Esophagus (tissue), 2 donors: ENCODE measurements around the gene ZBTB47. TPM values are rescaled to one million over a fixed set of nuclear protein-coding genes. Genes with fewer than 3 reads are reported as not detected.

ENCODE experiments used
- H3K27ac ChIP-seq, 2 donors: one replicate each; pipeline ENCODE4 v1.5.1; 2013; ENCODE audit warnings: low read depth in 2 of 2, mild to moderate bottlenecking in 2 of 2, inconsistent platforms in 1 of 2, low read length in 1 of 2, moderate library complexity in 1 of 2
- H3K27me3 ChIP-seq, 2 donors: one replicate each; pipeline ENCODE4 v1.6.1; 2013; ENCODE audit warnings: low read length in 2 of 2, control low read depth in 1 of 2, mild to moderate bottlenecking in 1 of 2; ENCODE audit not compliant: insufficient read depth in 2 of 2, control insufficient read depth in 1 of 2
- H3K36me3 ChIP-seq, 2 donors: one replicate each; pipeline ENCODE4 v1.6.1; 2013; ENCODE audit warnings: low read length in 1 of 2; ENCODE audit not compliant: control insufficient read depth in 2 of 2, insufficient read depth in 2 of 2
- H3K4me1 ChIP-seq, 2 donors: one replicate each; pipeline ENCODE4 v1.6.1; 2013; ENCODE audit warnings: low read length in 1 of 2; ENCODE audit not compliant: control insufficient read depth in 2 of 2, insufficient read depth in 2 of 2
- H3K4me3 ChIP-seq, 2 donors: one replicate each; pipeline ENCODE4 v1.5.1; 2013; ENCODE audit warnings: low read length in 2 of 2, mild to moderate bottlenecking in 2 of 2, low read depth in 1 of 2, moderate library complexity in 1 of 2
- H3K9me3 ChIP-seq, 2 donors: one replicate each; pipeline ENCODE4 v1.6.1; 2013; ENCODE audit warnings: mild to moderate bottlenecking in 2 of 2, low read depth in 1 of 2, low read length in 1 of 2, moderate library complexity in 1 of 2; ENCODE audit not compliant: control insufficient read depth in 2 of 2, insufficient read depth in 1 of 2
- WGBS, 2 donors: extraction: QIAGEN DNeasy Blood & Tissue Kit; methylation state at CpG; one replicate each; pipeline ENCODE4 v1.1.7; 2013; 5-methylcytosine and 5-hydroxymethylcytosine counted together
- polyA plus RNA-seq, 2 donors: library from polyadenylated mRNA; stranded (reverse); fragments of 200-250 nt; gene quantifications; one replicate each; pipeline ENCODE4 v1.2.3, GENCODE V29; 2013
- donor health status: healthy with polysubstance abuse.
- donor health status: Bipolar disorder and iron deficiency.

Gene ZBTB47
- polyA plus RNA-seq, 2 donors = 3.5 to 6.0 TPM

DNA sequence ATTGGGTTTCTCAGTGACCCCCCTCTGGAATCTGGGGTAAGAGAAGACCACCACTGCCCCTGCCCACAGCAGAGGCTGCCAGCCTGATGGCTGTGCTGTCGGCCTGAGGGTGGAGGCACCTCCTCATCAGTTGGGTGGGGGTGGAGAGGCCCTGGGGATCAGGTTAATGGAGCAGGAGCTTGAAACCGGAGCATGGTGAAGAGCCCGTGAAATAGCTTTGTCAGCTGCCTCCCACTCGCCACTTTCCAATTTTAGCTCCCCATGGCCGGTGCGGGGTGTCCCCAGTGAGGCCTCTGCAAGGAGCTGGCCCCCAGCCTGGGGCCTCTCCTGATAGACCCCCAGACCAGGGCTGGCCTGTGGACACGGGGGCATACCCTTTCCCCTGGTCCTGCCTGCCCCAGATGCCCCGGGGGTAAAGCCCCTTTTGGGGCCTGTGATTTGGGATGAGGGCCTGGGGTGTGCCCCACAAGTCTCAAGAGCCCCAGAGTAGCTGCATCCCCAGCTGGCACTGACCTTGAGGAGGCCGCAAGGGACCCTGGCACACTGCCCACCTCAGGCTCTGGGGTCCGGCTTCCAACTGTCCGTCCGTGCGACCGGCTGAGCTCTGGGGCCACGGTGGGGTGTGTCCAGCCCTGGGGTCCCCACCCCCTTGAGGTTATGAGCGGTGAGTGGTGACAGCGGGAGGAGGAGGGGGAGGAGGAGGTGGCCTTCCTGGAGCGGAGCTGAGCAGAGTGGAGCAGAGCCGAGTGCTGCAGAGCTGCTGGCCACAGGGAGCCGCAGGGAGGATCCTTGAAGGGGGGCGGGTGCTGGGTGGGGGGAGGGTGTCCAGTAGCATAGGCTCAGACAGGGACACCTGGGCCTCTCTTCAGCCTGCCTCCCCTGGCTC, 48.8 kb downstream of the ZBTB47 start, which contains the start of gene HHATL:
HHATL (minus strand) TSS at position 733 of the 886 bp plus-strand sequence. CDS start 1,972 bp downstream, outside the sequence.
- no peak within 1 kb of the TSS for H3K4me3 ChIP-seq
- no peak within 1 kb of the TSS for H3K27ac ChIP-seq
- WGBS, 2 donors = 76 to 78% methylated on average over 17 to 21 of the region's 21 CpGs

DNA sequence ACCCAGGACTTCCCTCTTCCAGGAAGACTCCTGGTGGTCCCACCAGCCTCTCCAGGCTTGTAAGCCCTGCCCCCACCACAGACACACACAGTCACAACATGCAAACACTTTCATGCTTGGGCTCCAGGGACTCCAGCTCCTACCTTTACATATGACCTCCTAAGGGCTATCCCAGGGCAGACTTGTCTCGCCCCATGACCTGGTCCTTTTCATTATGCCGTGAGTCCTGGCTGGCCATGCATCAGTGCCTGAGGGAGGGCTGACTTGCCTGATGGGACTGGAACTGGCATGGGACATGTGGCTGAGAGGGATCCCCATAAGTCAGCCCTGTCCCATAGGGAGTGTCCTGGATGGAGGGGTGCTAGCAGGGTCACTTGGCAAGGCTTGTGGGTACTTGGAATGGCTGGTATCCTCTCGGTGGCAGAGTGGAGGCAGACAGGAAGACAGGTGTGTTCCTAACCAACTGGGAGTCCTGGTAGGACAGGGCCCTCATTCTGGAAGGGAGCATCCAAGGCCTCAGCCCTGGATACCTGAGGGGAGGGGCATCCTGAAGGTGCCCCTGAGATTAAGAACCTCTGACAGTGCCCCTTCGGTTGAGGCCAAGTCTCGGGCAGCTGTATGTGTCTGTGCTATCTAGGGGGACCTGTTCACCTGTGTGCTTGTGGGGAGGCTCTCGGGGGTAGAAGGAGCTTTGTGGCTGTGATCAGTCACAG, 49.6 kb downstream of the ZBTB47 start:
- Histone ChIP-seq H3K27ac (no peak overlapping the region), H3K27me3 (no peaks in the 10 kb centered on the region), H3K36me3 (no peaks in the 10 kb centered on the region), H3K9me3 (no peaks in the 10 kb centered on the region), H3K4me3 (no peak overlapping the region), H3K4me1 (no peaks in the 10 kb centered on the region)
- 86 to 87% methylated on average over 6 of the region's 6 CpGs for WGBS, 2 donors

More for the DNA sequence above, 48.8 kb downstream of the ZBTB47 start, which contains the start of gene HHATL:
- Histone ChIP-seq H3K4me1 (no peaks in the 10 kb centered on the region), H3K27me3 (no peaks in the 10 kb centered on the region), H3K9me3 (no peaks in the 10 kb centered on the region), H3K36me3 (no peaks in the 10 kb centered on the region)

DNA sequence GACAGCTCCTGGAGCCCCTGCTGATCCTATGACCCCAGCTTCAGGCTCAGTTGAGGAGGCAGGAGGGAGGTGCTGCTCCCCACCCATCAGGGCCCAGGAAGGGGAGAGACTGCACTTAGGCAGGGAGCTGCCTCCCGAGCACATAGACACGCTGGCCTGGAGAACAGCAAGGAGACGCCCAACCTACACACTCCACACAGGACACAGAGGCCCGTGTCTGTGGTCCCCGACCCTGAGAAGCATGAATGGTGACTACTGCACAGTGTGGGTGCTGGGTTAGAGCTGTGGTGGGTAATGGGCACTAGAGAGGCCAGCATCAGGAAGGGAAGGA, 50.2 kb downstream of the ZBTB47 start:
- Histone ChIP-seq H3K27me3 (no peaks in the 10 kb centered on the region), H3K4me1 (no peaks in the 10 kb centered on the region), H3K36me3 (no peaks in the 10 kb centered on the region), H3K27ac (no peak overlapping the region), H3K9me3 (no peaks in the 10 kb centered on the region), H3K4me3 (no peak overlapping the region)
- 83 to 84% methylated on average over 5 of the region's 5 CpGs for WGBS, 2 donors

DNA sequence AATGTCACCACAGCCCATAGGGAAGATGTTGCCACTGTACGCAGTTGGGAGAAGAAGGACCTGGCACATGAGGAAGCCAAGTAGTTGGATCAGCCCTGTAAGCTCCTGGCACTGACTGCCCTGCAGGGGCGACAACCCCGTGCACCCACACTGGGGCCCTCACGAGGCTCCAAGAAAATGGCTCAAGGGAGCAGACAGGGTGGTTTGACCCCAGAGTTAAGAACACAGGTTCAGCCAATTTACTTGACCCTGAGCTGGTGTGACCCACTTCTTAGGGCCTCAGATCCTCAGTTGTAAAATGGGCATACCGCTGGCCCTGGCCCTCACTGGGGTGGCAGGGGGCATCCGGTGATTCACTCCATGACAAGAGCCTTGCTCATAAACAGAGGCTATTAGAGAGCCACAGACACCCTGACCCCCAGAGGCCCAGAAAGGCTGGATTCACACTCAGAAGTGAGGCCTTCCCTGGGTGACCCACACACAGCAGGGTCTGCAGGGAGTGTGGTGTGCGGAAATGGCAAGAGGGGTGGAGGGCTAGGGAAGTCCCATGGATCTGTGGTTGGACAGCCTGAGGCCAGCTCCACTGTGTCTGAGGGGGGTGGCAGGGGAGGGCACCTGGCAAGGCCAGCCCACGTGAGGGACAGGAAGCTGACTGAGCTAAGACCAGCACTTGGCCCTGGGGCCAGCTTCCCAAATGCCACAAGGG, 50.8 kb downstream of the ZBTB47 start:
- 81 to 84% methylated on average over 8 of the region's 8 CpGs for WGBS, 2 donors
- Histone ChIP-seq H3K27ac (no peak overlapping the region), H3K4me3 (no peak overlapping the region)

DNA sequence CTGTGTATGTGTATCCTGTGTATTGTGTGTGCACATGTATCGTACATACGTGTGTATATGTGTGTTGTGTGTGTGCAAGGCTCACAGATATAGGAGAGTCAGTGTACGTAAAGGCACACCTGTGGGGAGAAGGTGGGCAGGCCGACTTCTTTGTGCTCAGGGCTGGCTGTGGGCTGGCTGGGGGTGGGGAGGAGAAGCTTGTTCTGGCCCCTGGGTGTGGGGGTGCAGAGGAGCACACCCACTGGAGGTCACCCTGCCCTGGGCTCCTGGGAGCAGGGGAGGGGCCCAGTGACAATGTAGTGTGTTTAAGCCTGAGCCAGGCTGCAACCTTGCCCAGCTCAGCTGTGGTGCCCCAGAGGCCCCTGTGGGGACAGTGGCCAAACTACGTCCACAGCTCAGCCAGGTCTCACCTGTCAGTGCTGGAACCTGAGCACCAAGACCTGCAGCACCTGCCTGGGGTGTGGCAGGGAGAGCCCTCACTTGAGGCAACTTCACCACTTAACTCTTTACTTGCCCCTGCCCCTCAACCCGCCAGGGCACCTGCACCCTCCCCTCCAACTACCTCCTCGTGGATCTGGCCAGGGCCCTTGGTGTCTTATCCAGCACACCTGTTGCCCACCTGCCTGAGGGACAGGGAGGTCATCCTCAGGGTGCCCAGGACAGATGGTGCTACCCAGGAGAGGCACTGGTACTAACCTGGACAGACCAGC, 51.7 kb downstream of the ZBTB47 start:
- Histone ChIP-seq H3K4me3 (no peak overlapping the region), H3K27ac (no peak overlapping the region), H3K9me3 (no peaks in the 10 kb centered on the region), H3K4me1 (no peaks in the 10 kb centered on the region), H3K36me3 (no peaks in the 10 kb centered on the region), H3K27me3 (no peaks in the 10 kb centered on the region)
- 76 to 81% methylated on average over 7 of the region's 7 CpGs for WGBS, 2 donors

More for the DNA sequence above, 50.8 kb downstream of the ZBTB47 start:
- H3K36me3 ChIP-seq = no peaks in the 10 kb centered on the region
- H3K4me1 ChIP-seq = no peaks in the 10 kb centered on the region
- H3K27me3 ChIP-seq = no peaks in the 10 kb centered on the region
- H3K9me3 ChIP-seq = no peaks in the 10 kb centered on the region

DNA sequence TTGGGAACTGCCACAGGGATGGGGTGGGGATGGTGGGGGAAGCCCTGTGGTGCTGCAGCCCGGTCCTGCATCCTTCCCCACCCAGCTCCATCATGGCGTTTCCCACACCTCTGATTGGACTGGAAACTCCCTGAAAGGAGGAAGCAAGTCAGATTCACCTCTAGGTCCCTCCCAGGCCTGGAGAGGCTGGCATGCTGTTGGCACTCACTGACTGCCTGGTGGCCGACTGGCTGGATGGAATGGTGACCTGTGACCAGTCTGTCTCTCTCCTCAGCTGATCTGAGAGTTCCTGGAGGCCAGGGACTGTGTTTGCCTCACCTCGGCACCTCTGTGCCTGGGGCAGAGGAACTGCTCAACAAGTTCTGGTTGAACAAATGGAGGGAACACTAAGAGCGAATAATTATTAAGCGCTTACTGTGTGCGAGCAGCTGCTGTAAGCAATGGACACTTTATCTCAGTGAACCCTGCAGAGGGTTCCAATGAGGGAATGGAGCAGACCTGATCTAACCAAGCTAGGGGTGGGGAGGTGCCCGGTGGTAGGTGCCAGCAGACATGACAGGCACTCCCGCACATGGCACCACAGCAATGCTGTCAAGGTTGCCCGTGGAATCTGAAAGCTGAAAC, 52.6 kb downstream of the ZBTB47 start:
- Histone ChIP-seq H3K4me1 (no peaks in the 10 kb centered on the region), H3K36me3 (no peaks in the 10 kb centered on the region), H3K9me3 (no peaks in the 10 kb centered on the region), H3K27ac (no peak overlapping the region), H3K27me3 (no peaks in the 10 kb centered on the region), H3K4me3 (no peak overlapping the region)
- 75 to 76% methylated on average over 10 of the region's 10 CpGs for WGBS, 2 donors

DNA sequence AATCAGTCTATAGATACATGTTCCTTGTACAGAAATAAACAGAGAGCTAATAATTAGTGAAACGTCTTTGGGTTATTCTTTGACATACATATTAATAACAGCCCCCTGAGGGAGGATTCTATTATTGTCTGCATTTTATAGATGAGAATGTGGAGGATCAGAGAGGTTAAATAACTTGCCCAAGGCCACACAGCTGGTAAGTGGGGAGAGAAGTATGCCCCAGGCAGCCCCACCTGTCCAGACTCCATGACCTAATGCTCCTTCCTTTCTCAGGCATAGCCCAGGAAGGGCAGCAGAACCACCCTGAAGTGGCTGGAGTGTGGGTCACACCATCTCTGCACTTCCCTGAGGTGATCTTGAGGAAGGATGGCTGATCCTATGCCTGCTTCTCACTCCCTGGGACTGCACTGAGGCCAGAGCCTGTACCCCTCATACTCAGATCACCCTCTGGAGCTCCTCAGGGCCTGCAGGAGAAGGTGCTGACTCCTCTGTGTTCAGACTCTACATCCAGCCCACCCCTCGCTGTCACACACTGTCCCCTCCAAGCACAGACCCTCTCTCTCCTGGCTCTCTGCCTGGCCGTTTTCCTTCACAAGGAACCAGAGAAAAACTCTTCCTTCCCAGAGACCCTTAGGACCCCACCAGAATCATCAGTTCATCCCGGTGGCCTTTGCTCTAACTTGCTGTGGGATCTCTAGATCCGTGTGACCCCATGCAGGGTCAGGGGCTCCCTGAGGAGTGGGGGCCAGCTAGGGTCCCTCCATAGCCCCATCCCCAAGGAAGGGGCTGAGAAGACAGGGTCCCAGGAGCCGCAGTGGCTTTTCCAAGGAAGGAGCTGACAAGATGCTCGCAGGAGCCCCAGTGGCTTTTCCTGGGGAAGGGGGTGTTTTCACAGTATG, 53.5 kb downstream of the ZBTB47 start:
- H3K27ac ChIP-seq = no peak overlapping the region
- WGBS, 2 donors = 68 to 73% methylated on average over 7 of the region's 7 CpGs

DNA sequence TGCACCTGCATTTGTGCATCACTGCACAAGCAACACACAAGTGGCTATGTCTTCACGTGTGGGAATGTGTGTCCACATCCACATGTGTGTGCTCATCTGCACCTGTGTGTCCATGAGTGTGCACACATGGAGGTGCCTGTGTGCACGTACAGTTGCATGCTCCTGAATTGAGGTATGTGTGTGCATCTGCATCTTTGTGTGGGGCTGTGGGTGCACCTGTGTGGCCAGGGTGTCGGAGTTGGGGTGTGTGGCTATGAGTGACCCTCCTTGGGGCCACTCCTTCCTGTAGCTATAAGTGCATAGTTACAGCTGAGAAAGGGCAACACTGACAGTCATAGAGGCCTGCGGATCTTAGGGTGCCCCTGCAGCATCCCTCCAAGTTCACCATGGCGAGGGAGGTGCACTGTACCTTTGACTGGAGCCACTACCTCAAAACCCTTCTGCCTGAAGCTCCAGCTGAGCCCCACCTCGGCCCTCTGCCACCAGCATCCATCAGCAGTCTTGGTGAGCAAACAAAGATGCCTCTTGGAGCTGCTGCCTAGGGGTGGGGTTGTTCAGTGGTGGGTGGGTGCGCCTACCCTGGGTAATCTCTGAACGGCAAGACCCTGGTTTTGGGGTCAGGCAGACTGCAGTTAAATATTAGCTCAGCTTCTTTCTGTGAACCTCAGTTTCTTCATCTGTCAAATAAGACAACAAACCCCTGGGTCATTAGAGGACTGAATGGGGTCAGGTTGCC, 54.3 kb downstream of the ZBTB47 start:
- Histone ChIP-seq H3K27ac (no peak overlapping the region), H3K27me3 (no peaks in the 10 kb centered on the region), H3K9me3 (no peaks in the 10 kb centered on the region), H3K4me3 (no peak overlapping the region), H3K4me1 (no peaks in the 10 kb centered on the region), H3K36me3 (no peaks in the 10 kb centered on the region)
- 71 to 81% methylated on average over 8 of the region's 8 CpGs for WGBS, 2 donors

More for the DNA sequence above, 53.5 kb downstream of the ZBTB47 start:
- Histone ChIP-seq H3K4me3 (no peak overlapping the region), H3K27me3 (no peaks in the 10 kb centered on the region), H3K36me3 (no peaks in the 10 kb centered on the region), H3K9me3 (no peaks in the 10 kb centered on the region), H3K4me1 (no peaks in the 10 kb centered on the region)
